HepG2 (cell line): ENCODE data around the gene SLC13A3. TPM values are rescaled to one million over a fixed set of nuclear protein-coding genes. Genes with fewer than 3 reads are reported as not detected.

Experiments used
- ADNP ChIP-seq: sonication (generic); formaldehyde crosslinking; IDR thresholded peaks from 2 replicates; pipeline ENCODE4 v1.4.0; 2020; ENCODE audit warnings: missing genetic modification reagents
- CENPT ChIP-seq: sonication (generic); formaldehyde crosslinking; IDR thresholded peaks from 2 replicates; pipeline ENCODE4 v1.8.0; 2022; ENCODE audit warnings: low read depth, mild to moderate bottlenecking, moderate library complexity, missing genetic modification reagents
- ETV6 ChIP-seq: sonication (generic); formaldehyde crosslinking; conservative IDR thresholded peaks from 2 replicates; pipeline ENCODE4 v1.4.0; 2020; ENCODE audit warnings: missing genetic modification reagents
- FLYWCH1 ChIP-seq: sonication (generic); formaldehyde crosslinking; IDR thresholded peaks from 2 replicates; pipeline ENCODE4 v1.8.1; 2023; ENCODE audit warnings: mild to moderate bottlenecking, missing genetic modification reagents
- JUNB ChIP-seq: sonication (generic); formaldehyde crosslinking; IDR thresholded peaks from 2 replicates; pipeline ENCODE4 v1.8.0; 2022; ENCODE audit warnings: missing genetic modification reagents, mild to moderate bottlenecking, borderline replicate concordance
- MEIS1 ChIP-seq: sonication (generic); formaldehyde crosslinking; IDR thresholded peaks from 2 replicates; pipeline ENCODE4 v1.9.0; 2021; ENCODE audit warnings: mild to moderate bottlenecking, missing genetic modification reagents, moderate library complexity, borderline replicate concordance
- MXD4 ChIP-seq: IDR thresholded peaks from 2 replicates; pipeline ENCODE4 v1.6.1; 2016; ENCODE audit warnings: mild to moderate bottlenecking, missing biosample characterization, missing genetic modification reagents
- NCOA1 ChIP-seq: sonication (generic); formaldehyde crosslinking; IDR thresholded peaks from 2 replicates; pipeline ENCODE4 v1.9.0; 2021; ENCODE audit warnings: missing genetic modification reagents
- PHF8 ChIP-seq: sonication (generic); formaldehyde crosslinking; IDR thresholded peaks from 2 replicates; pipeline ENCODE4 v1.5.0; 2020; ENCODE audit warnings: missing genetic modification reagents
- RFX3 ChIP-seq: IDR thresholded peaks from 2 replicates; pipeline ENCODE4 v1.6.1; 2016; ENCODE audit warnings: missing biosample characterization, missing genetic modification reagents
- SP2 ChIP-seq: sonication (generic); formaldehyde crosslinking; IDR thresholded peaks from 2 replicates; pipeline ENCODE4 v1.5.1; 2020; ENCODE audit warnings: mild to moderate bottlenecking, missing genetic modification reagents
- ZFP90 ChIP-seq: sonication (generic); formaldehyde crosslinking; IDR thresholded peaks from 2 replicates; pipeline ENCODE4 v1.8.0; 2022; ENCODE audit warnings: missing genetic modification reagents, mild to moderate bottlenecking, inconsistent platforms, borderline replicate concordance
- ZKSCAN1 ChIP-seq: fragments of 150-350 bp; IDR thresholded peaks from 2 replicates; pipeline ENCODE4 v1.6.1; 2014; ENCODE audit warnings: low read length
- ZNF20 ChIP-seq: sonication (generic); formaldehyde crosslinking; IDR thresholded peaks from 2 replicates; pipeline ENCODE4 v1.4.0; 2020; ENCODE audit warnings: mild to moderate bottlenecking, moderate library complexity, missing genetic modification reagents
- ZNF232 ChIP-seq: sonication (generic); formaldehyde crosslinking; IDR thresholded peaks from 2 replicates; pipeline ENCODE4 v1.4.0; 2020; ENCODE audit warnings: missing genetic modification reagents, borderline replicate concordance
- ZNF24 ChIP-seq: fragments of 450-650 bp; IDR thresholded peaks from 2 replicates; pipeline ENCODE4 v1.6.1; 2017; ENCODE audit warnings: antibody characterized with exemption, mild to moderate bottlenecking
- ZNF33A ChIP-seq: sonication (generic); formaldehyde crosslinking; IDR thresholded peaks from 2 replicates; pipeline ENCODE4 v1.5.1; 2020; ENCODE audit warnings: missing genetic modification reagents, mild to moderate bottlenecking, moderate library complexity, borderline replicate concordance
- ZNF510 ChIP-seq: sonication (generic); formaldehyde crosslinking; IDR thresholded peaks from 2 replicates; pipeline ENCODE4 v1.4.0; 2020; ENCODE audit warnings: low read depth, mild to moderate bottlenecking, missing genetic modification reagents
- ZNF564 ChIP-seq: sonication (generic); formaldehyde crosslinking; IDR thresholded peaks from 2 replicates; pipeline ENCODE4 v1.8.1; 2023; ENCODE audit warnings: mild to moderate bottlenecking, missing genetic modification reagents
- ZNF589 ChIP-seq: sonication (generic); formaldehyde crosslinking; conservative IDR thresholded peaks from 2 replicates; pipeline ENCODE4 v1.8.0; 2022; ENCODE audit warnings: mild to moderate bottlenecking, moderate library complexity, missing genetic modification reagents
- ZNF841 ChIP-seq: sonication (generic); formaldehyde crosslinking; IDR thresholded peaks from 2 replicates; pipeline ENCODE4 v1.8.1; 2023; ENCODE audit warnings: missing genetic modification reagents, borderline replicate concordance
- ZZZ3 ChIP-seq: sonication (generic); formaldehyde crosslinking; IDR thresholded peaks from 2 replicates; pipeline ENCODE4 v1.4.0; 2020; ENCODE audit warnings: missing genetic modification reagents, mild to moderate bottlenecking, borderline replicate concordance
- polyA plus RNA-seq, 8 experiments: library from polyadenylated mRNA; depleted of rRNA in 3 of 8; stranded (reverse) in 7 of 8; unstranded in 1 of 8; fragments of >200 nt; fragmentation: Illumina TruSeq in 4 of 8; extraction: Trizol in 4 of 8; gene quantifications; 2 replicates each; pipeline versions ENCODE4 v1.2.1 to v1.2.3, GENCODE V29; 2011 to 2016; ENCODE audit warnings: low read depth in 4 of 8, missing spikeins in 1 of 8, mixed read lengths in 1 of 8; ENCODE audit not compliant: insufficient read depth in 1 of 8
- total RNA-seq, 5 experiments: library from RNA; depleted of rRNA; stranded (reverse); fragments of >200 nt; fragmentation: Illumina TruSeq; extraction: Trizol; gene quantifications; 2 replicates each; pipeline ENCODE4 v1.2.3, GENCODE V29; 2016; ENCODE audit warnings: low read depth in 1 of 5
- TF ChIP-seq, protein P1 (sequence below): IDR thresholded peaks from 2 replicates; pipeline ENCODE4 v1.6.1; 2016
- TF ChIP-seq, protein P2 (sequence below): sonication (generic); formaldehyde crosslinking; IDR thresholded peaks from 2 replicates; pipeline ENCODE4 v1.9.0; 2021; ENCODE audit warnings: missing genetic modification reagents, borderline replicate concordance
- TF ChIP-seq, protein P3 (sequence below): sonication (generic); formaldehyde crosslinking; IDR thresholded peaks from 2 replicates; pipeline ENCODE4 v1.4.0; 2020; ENCODE audit warnings: missing genetic modification reagents, borderline replicate concordance
- TF ChIP-seq, protein P4 (sequence below): sonication (generic); formaldehyde crosslinking; conservative IDR thresholded peaks from 2 replicates; pipeline ENCODE4 v1.8.0; 2022; ENCODE audit warnings: mild to moderate bottlenecking, moderate library complexity, missing genetic modification reagents

Gene SLC13A3
- total and polyA plus RNA-seq, 2 of the 13 experiments (the other 11 are each of a cell fraction or from before 2014, with no cell fraction given) = 66.5 to 76.0 TPM

DNA sequence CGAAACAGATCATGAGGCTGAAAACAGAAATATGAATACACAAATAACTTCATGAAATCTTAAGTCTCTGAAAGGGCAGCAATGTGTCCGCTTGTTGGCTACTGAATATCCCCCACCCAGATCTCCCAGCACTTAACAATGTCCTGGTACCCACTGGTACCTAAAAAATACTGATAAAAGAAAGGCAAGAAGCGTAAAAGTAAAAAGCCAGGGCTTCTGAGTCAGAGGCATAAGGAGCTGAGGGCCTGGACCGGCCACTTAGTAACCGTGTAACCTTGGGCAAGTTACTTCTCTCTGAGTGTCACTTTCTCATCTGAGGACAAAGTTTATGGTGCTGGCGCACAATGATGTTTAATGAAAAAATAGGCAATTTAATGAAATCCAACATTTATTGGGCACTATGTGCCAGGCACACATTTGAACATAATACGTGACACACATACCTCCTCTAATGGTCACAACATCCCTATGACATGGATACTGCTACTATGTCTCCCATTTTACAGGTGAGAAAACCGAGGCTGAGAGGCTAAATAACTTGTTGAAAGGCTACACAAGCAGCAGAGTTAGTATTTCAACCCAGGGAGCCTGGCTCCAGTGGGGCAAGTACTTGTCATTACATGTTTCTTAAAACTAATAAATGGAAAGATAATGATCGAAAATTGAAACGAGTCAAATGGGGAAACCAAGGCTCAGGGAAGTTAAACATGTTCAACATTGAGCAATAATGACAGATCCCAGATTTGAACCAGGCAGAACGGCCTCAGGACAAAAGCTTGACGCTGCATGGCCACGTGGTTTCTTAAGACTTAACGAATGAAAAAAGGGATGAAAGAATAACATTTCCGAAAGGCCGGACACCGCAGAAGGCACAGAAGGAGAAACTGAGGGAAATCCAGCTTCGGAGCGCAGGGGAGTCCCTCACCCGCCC is 37.2 kb upstream of the SLC13A3 start (continued):
- TF ChIP-seq ZKSCAN1 (no peak; the same call in 1 of the 2 replicates), ETV6 (CRISPR knock-in tag) (no peak), ZZZ3 (no peak), MEIS1 (CRISPR knock-in tag) (no peak), ZNF232 (no peak; the same call in 1 of the 2 replicates), ZNF24 (no peak), FLYWCH1 (CRISPR knock-in tag) (no peak), SP2 (CRISPR knock-in tag) (no peak), ZNF841 (CRISPR knock-in tag) (no peak), ZNF33A (CRISPR knock-in tag) (no peak), ZNF589 (CRISPR knock-in tag) (no peak), RFX3 (CRISPR knock-in tag) (0 out of 2 replicates have a peak, but pooled peaks have one; percentile 13), ZFP90 (CRISPR knock-in tag) (no peak), ZNF564 (CRISPR knock-in tag) (peak; percentile 4), ZNF510 (CRISPR knock-in tag) (peak; percentile 72; the same call in 1 of the 2 replicates), MXD4 (CRISPR knock-in tag) (no peak; the same call in 1 of the 2 replicates), NCOA1 (CRISPR knock-in tag) (0 out of 2 replicates have a peak, but pooled peaks have one; percentile 15), JUNB (no peak), ADNP (CRISPR knock-in tag) (peak; percentile 94), ZNF20 (CRISPR knock-in tag) (peak; percentile 36), PHF8 (CRISPR knock-in tag) (no peak), CENPT (CRISPR knock-in tag) (no peak)
- TF ChIP-seq, protein P1, sequence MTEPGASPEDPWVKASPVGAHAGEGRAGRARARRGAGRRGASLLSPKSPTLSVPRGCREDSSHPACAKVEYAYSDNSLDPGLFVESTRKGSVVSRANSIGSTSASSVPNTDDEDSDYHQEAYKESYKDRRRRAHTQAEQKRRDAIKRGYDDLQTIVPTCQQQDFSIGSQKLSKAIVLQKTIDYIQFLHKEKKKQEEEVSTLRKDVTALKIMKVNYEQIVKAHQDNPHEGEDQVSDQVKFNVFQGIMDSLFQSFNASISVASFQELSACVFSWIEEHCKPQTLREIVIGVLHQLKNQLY (CRISPR knock-in tag) = no peak
- TF ChIP-seq, protein P2, sequence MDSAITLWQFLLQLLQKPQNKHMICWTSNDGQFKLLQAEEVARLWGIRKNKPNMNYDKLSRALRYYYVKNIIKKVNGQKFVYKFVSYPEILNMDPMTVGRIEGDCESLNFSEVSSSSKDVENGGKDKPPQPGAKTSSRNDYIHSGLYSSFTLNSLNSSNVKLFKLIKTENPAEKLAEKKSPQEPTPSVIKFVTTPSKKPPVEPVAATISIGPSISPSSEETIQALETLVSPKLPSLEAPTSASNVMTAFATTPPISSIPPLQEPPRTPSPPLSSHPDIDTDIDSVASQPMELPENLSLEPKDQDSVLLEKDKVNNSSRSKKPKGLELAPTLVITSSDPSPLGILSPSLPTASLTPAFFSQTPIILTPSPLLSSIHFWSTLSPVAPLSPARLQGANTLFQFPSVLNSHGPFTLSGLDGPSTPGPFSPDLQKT = no peak
- TF ChIP-seq, protein P3, sequence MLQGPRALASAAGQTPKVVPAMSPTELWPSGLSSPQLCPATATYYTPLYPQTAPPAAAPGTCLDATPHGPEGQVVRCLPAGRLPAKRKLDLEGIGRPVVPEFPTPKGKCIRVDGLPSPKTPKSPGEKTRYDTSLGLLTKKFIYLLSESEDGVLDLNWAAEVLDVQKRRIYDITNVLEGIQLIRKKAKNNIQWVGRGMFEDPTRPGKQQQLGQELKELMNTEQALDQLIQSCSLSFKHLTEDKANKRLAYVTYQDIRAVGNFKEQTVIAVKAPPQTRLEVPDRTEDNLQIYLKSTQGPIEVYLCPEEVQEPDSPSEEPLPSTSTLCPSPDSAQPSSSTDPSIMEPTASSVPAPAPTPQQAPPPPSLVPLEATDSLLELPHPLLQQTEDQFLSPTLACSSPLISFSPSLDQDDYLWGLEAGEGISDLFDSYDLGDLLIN = no peak
- TF ChIP-seq, protein P4, sequence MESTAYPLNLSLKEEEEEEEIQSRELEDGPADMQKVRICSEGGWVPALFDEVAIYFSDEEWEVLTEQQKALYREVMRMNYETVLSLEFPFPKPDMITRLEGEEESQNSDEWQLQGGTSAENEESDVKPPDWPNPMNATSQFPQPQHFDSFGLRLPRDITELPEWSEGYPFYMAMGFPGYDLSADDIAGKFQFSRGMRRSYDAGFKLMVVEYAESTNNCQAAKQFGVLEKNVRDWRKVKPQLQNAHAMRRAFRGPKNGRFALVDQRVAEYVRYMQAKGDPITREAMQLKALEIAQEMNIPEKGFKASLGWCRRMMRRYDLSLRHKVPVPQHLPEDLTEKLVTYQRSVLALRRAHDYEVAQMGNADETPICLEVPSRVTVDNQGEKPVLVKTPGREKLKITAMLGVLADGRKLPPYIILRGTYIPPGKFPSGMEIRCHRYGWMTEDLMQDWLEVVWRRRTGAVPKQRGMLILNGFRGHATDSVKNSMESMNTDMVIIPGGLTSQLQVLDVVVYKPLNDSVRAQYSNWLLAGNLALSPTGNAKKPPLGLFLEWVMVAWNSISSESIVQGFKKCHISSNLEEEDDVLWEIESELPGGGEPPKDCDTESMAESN (CRISPR knock-in tag) = no peak; the same call in 1 of the 2 replicates
